ENCODE measurements around the gene ZMYND11.
A peak's percentile ranks its signal among the peaks of the same experiment; 100 is the strongest.

ZMYND11 gene

GRCh38 chr10:88253-88652 is 47.0 kb upstream of the ZMYND11 start:
- DNase-seq = peak; percentile 64
- Histone ChIP-seq H3K27me3 (replicated peaks; ENCODE audit: insufficient read depth, low read length) (no peaks in the 10 kb centered on the region), H3K36me3 (replicated peaks; ENCODE audit: insufficient read depth, low read length) (no peaks in the 10 kb centered on the region), H2AFZ (ENCODE audit: low read length) (no peak overlapping the region), H3K4me2 (ENCODE audit: low read depth, low read length) (no peak overlapping the region), H3K4me3 (ENCODE audit: low read length) (no peak overlapping the region), H3K9me2 (replicated peaks; ENCODE audit: insufficient read depth, low read length) (no peaks in the 10 kb centered on the region), H3K4me1 (ENCODE audit: low read length) (no peaks in the 10 kb centered on the region), H4K20me1 (ENCODE audit: insufficient read depth, low read length) (no peaks in the 10 kb centered on the region), H3F3A (ENCODE audit: insufficient read depth, low read length) (no peaks in the 10 kb centered on the region), H3K27ac (ENCODE audit: low read length) (no peak overlapping the region), H3K79me2 (ENCODE audit: low read length) (no peaks in the 10 kb centered on the region), H3K9ac (ENCODE audit: low read length) (no peak overlapping the region), H3K9me3 (replicated peaks; ENCODE audit: insufficient read depth, low read length) (no peaks in the 10 kb centered on the region)
- TF ChIP-seq EZH2phosphoT487 (IDR thresholded peaks at IDR 0.05; ENCODE audit: low read length) = no peak
- TF ChIP-seq EZH2 (optimal IDR thresholded peaks at IDR 0.05; ENCODE audit: low read depth, low read length) = no peak
- no peak for TF ChIP-seq CTCF (IDR thresholded peaks at IDR 0.05; ENCODE audit: low read length)

- H2AFZ ChIP-seq (ENCODE audit: low read length) = no peak overlapping the region
- no peaks in the 10 kb centered on the region for H3K27me3 ChIP-seq (replicated peaks; ENCODE audit: insufficient read depth, low read length)
- no peaks in the 10 kb centered on the region for H3K9me2 ChIP-seq (replicated peaks; ENCODE audit: insufficient read depth, low read length)
- no peaks in the 10 kb centered on the region for H3K4me1 ChIP-seq (ENCODE audit: low read length)
- no peak overlapping the region for H3K27ac ChIP-seq (ENCODE audit: low read length)
- TF ChIP-seq CTCF (IDR thresholded peaks at IDR 0.05; ENCODE audit: low read length) = no peak
- no peak for TF ChIP-seq EZH2phosphoT487 (IDR thresholded peaks at IDR 0.05; ENCODE audit: low read length)
- TF ChIP-seq EZH2 (optimal IDR thresholded peaks at IDR 0.05; ENCODE audit: low read depth, low read length) = no peak
- H3K79me2 ChIP-seq (ENCODE audit: low read length) = no peaks in the 10 kb centered on the region
- no peaks in the 10 kb centered on the region for H3F3A ChIP-seq (ENCODE audit: insufficient read depth, low read length)
- no peaks in the 10 kb centered on the region for H3K36me3 ChIP-seq (replicated peaks; ENCODE audit: insufficient read depth, low read length)
- H3K4me2 ChIP-seq (ENCODE audit: low read depth, low read length) = no peak overlapping the region
- DNase-seq = no peak
- H4K20me1 ChIP-seq (ENCODE audit: insufficient read depth, low read length) = no peaks in the 10 kb centered on the region
- no peak overlapping the region for H3K4me3 ChIP-seq (ENCODE audit: low read length)
- no peak overlapping the region for H3K9ac ChIP-seq (ENCODE audit: low read length)
- no peaks in the 10 kb centered on the region for H3K9me3 ChIP-seq (replicated peaks; ENCODE audit: insufficient read depth, low read length)
Measured at GRCh38 chr10:89248-89647, 46.0 kb upstream of the ZMYND11 start.

- H3F3A ChIP-seq (ENCODE audit: insufficient read depth, low read length) = no peaks in the 10 kb centered on the region
- no peak for TF ChIP-seq EZH2phosphoT487 (IDR thresholded peaks at IDR 0.05; ENCODE audit: low read length)
- TF ChIP-seq CTCF (IDR thresholded peaks at IDR 0.05; ENCODE audit: low read length) = no peak
- no peak for TF ChIP-seq EZH2 (optimal IDR thresholded peaks at IDR 0.05; ENCODE audit: low read depth, low read length)
- no peak overlapping the region for H3K9ac ChIP-seq (ENCODE audit: low read length)
Measured at GRCh38 chr10:90161-90560, 45.1 kb upstream of the ZMYND11 start.

More at GRCh38 chr10:90161-90560, 45.1 kb upstream of the ZMYND11 start:
- H3K27ac ChIP-seq (ENCODE audit: low read length) = no peak overlapping the region
- no peaks in the 10 kb centered on the region for H4K20me1 ChIP-seq (ENCODE audit: insufficient read depth, low read length)
- H3K4me1 ChIP-seq (ENCODE audit: low read length) = no peaks in the 10 kb centered on the region
- no peak overlapping the region for H3K4me2 ChIP-seq (ENCODE audit: low read depth, low read length)
- H2AFZ ChIP-seq (ENCODE audit: low read length) = no peak overlapping the region
- no peaks in the 10 kb centered on the region for H3K9me3 ChIP-seq (replicated peaks; ENCODE audit: insufficient read depth, low read length)
- no peaks in the 10 kb centered on the region for H3K9me2 ChIP-seq (replicated peaks; ENCODE audit: insufficient read depth, low read length)
- H3K4me3 ChIP-seq (ENCODE audit: low read length) = no peak overlapping the region
- H3K36me3 ChIP-seq (replicated peaks; ENCODE audit: insufficient read depth, low read length) = no peaks in the 10 kb centered on the region
- no peaks in the 10 kb centered on the region for H3K27me3 ChIP-seq (replicated peaks; ENCODE audit: insufficient read depth, low read length)
- H3K79me2 ChIP-seq (ENCODE audit: low read length) = no peaks in the 10 kb centered on the region
- no peak for DNase-seq
